WTC11 (cell line): ENCODE results near the gene ZNF225. TPM values are rescaled to one million over a fixed set of nuclear protein-coding genes. Genes with fewer than 3 reads are reported as not detected.
A peak's percentile ranks its signal among the peaks of the same experiment; 100 is the strongest.

Experiments
- ATAC-seq: fragments of 200-7000 bp; cut with Tn5 transposase; 2 replicates; pipeline ENCODE4 v1.10.0; 2021; ENCODE audit warnings: mild to moderate bottlenecking, moderate library complexity
- CTCF ChIA-PET: fragments of 300-600 bp; sonication (Branson Sonifier 250); formaldehyde crosslinking; loops from one replicate; lab custom pipeline; 2021; ENCODE audit warnings: antibody characterized with exemption; lab: Charles Lee
- POLR2A ChIA-PET: fragments of 350-600 bp; sonication (Branson Sonifier 250); formaldehyde crosslinking; loops from one replicate; lab custom pipeline; 2021; ENCODE audit warnings: antibody characterized with exemption; lab: Charles Lee
- DNase-seq: peaks from one replicate; pipeline ENCODE4 v3.0.0; 2021; ENCODE audit warnings: low spot score
- H3K27ac Mint-ChIP-seq: 2 replicates; pipeline ENCODE4 v1.8.0; 2021; ENCODE audit warnings: mixed read lengths
- H3K27me3 Mint-ChIP-seq: 2 replicates; pipeline ENCODE4 v1.8.0; 2021; ENCODE audit warnings: low read depth, mild to moderate bottlenecking, moderate library complexity, mixed read lengths
- H3K36me3 Mint-ChIP-seq: 2 replicates; pipeline ENCODE4 v1.8.0; 2021; ENCODE audit warnings: mixed read lengths
- H3K4me1 Mint-ChIP-seq: 2 replicates; pipeline ENCODE4 v1.8.0; 2022; ENCODE audit warnings: mixed read lengths
- H3K4me3 Mint-ChIP-seq: 2 replicates; pipeline ENCODE4 v1.8.0; 2021; ENCODE audit warnings: mild to moderate bottlenecking, moderate library complexity, mixed read lengths
- H3K9me3 Mint-ChIP-seq: 2 replicates; pipeline ENCODE4 v1.8.0; 2021; ENCODE audit warnings: mixed read lengths
- CBFB ChIP-seq: sonication (generic); formaldehyde crosslinking; IDR thresholded peaks from 2 replicates; pipeline ENCODE4 v1.8.1; 2022; ENCODE audit warnings: mild to moderate bottlenecking, low read depth, missing genetic modification reagents
- ELF4 ChIP-seq: sonication (generic); formaldehyde crosslinking; IDR thresholded peaks from 2 replicates; pipeline ENCODE4 v1.8.1; 2022; ENCODE audit warnings: low read depth, mild to moderate bottlenecking, moderate library complexity, missing genetic modification reagents
- GRHL2 ChIP-seq: fragments of 250-450 bp; sonication (Bioruptor Pico); IDR thresholded peaks from 2 replicates; pipeline ENCODE4 v1.8.0; 2022; ENCODE audit warnings: mild to moderate bottlenecking, moderate library complexity; ENCODE audit not compliant: insufficient replicate concordance, severe bottlenecking
- HMGA2 ChIP-seq: fragments of 250-450 bp; sonication (Bioruptor Pico); IDR thresholded peaks from 2 replicates; pipeline ENCODE4 v1.4.0; 2021; ENCODE audit warnings: mild to moderate bottlenecking, moderate library complexity
- JUN ChIP-seq: sonication (generic); formaldehyde crosslinking; IDR thresholded peaks from 2 replicates; pipeline ENCODE4 v1.8.0; 2023; ENCODE audit warnings: mild to moderate bottlenecking, missing genetic modification reagents
- NFE2L1 ChIP-seq: sonication (generic); formaldehyde crosslinking; IDR thresholded peaks from 2 replicates; pipeline ENCODE4 v1.8.1; 2023; ENCODE audit warnings: missing genetic modification reagents
- PRRX2 ChIP-seq: fragments of 250-450 bp; sonication (Bioruptor Pico); IDR thresholded peaks from 2 replicates; pipeline ENCODE4 v1.8.0; 2021; ENCODE audit warnings: mild to moderate bottlenecking
- SOX15 ChIP-seq: fragments of 250-450 bp; sonication (Bioruptor Pico); IDR thresholded peaks from 2 replicates; pipeline ENCODE4 v1.9.0; 2021; ENCODE audit warnings: mild to moderate bottlenecking
- TEAD1 ChIP-seq: sonication (generic); formaldehyde crosslinking; IDR thresholded peaks from 2 replicates; pipeline ENCODE4 v1.8.0; 2022; ENCODE audit warnings: mild to moderate bottlenecking, missing genetic modification reagents
- ZNF219 ChIP-seq: sonication (generic); formaldehyde crosslinking; IDR thresholded peaks from 2 replicates; pipeline ENCODE4 v1.8.0; 2023; ENCODE audit warnings: missing genetic modification reagents, mild to moderate bottlenecking, borderline replicate concordance
- ZNF671 ChIP-seq: fragments of 250-450 bp; sonication (Bioruptor Pico); IDR thresholded peaks from 2 replicates; pipeline ENCODE4 v1.8.0; 2021; ENCODE audit warnings: mild to moderate bottlenecking
- total RNA-seq: library from RNA; stranded (reverse); gene quantifications from 3 replicates; pipeline ENCODE4 v1.2.3, GENCODE V29; 2021
- TF ChIP-seq, protein P1 (sequence below): sonication (generic); formaldehyde crosslinking; IDR thresholded peaks from 2 replicates; pipeline ENCODE4 v1.8.1; 2023; ENCODE audit warnings: mild to moderate bottlenecking, missing genetic modification reagents, moderate library complexity
- TF ChIP-seq, protein P2 (sequence below): sonication (generic); formaldehyde crosslinking; IDR thresholded peaks from 2 replicates; pipeline ENCODE4 v1.8.0; 2022; ENCODE audit warnings: mild to moderate bottlenecking, missing genetic modification reagents
- TF ChIP-seq, protein P3 (sequence below): sonication (generic); formaldehyde crosslinking; IDR thresholded peaks from 2 replicates; pipeline ENCODE4 v1.8.0; 2022; ENCODE audit warnings: mild to moderate bottlenecking, missing genetic modification reagents
- TF ChIP-seq, protein P4 (sequence below): sonication (generic); formaldehyde crosslinking; IDR thresholded peaks from 2 replicates; pipeline ENCODE4 v1.8.0; 2022; ENCODE audit warnings: mild to moderate bottlenecking, missing genetic modification reagents
- TF ChIP-seq, protein P5 (sequence below): sonication (generic); formaldehyde crosslinking; IDR thresholded peaks from 2 replicates; pipeline ENCODE4 v1.8.1; 2023; ENCODE audit warnings: mild to moderate bottlenecking, moderate library complexity, missing genetic modification reagents

The ZNF225 gene
- total RNA-seq, 1 experiment from 2014 or later: 3.9 TPM

DNA sequence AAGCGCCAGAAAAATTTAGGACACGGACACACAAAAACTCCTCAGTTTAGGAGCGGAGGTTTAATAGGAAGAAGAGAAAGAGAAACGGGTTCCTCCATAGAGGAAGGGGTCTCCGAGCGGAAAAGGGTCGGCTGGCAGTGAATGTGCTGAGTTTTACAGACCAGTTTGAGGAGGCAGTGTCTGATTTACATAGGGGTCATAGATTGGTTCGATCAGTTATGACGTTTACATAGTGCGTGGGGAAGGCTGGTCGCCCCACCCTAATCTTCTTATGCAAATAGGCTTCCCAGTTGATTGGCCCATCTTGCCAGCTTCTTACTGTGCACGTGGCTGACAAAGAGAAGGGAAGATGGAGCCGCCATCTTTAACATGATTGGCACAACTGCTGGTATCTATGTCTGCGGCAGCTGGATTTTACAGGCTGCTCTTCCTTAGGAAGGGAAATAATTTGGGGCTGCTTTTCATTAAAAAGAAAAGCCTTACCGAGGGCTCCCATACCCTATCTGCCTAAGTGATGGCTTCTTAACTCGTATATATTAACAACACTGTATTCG is 1.2 kb upstream of the ZNF225 start:
- Mint-ChIP-seq H3K27ac (peak overlapping the region; percentile 96), H3K9me3 (peaks cover 47% of the 10 kb centered on the region), H3K36me3 (peaks cover 51% of the 10 kb centered on the region), H3K4me3 (peak overlapping the region; percentile 98), H3K4me1 (peaks cover 9% of the 10 kb centered on the region), H3K27me3 (peaks cover 6% of the 10 kb centered on the region; the same call in 1 of the 2 replicates)
- ChIA-PET POLR2A (interaction anchor here (0.8 to 1.3 kb wide), 4 partner anchors 17 to 285 kb away, joined by 3 to 5 read pairs (median 3); partner anchors contain the start of genes ZNF224, ZNF226 and ZNF283), CTCF (interaction anchor here (0.5 to 1.5 kb wide), 2 partner anchors 19 to 103 kb away, joined by 3 read pairs; no protein-coding TSS in a partner anchor)
- ATAC-seq (peak; percentile 62), DNase-seq (peak; percentile 57)
- TF ChIP-seq, protein P1, sequence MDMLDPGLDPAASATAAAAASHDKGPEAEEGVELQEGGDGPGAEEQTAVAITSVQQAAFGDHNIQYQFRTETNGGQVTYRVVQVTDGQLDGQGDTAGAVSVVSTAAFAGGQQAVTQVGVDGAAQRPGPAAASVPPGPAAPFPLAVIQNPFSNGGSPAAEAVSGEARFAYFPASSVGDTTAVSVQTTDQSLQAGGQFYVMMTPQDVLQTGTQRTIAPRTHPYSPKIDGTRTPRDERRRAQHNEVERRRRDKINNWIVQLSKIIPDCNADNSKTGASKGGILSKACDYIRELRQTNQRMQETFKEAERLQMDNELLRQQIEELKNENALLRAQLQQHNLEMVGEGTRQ (CRISPR knock-in tag): peak; percentile 20; the same call in 1 of the 2 replicates
- TF ChIP-seq, protein P2, sequence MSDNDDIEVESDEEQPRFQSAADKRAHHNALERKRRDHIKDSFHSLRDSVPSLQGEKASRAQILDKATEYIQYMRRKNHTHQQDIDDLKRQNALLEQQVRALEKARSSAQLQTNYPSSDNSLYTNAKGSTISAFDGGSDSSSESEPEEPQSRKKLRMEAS (CRISPR knock-in tag): peak; percentile 74; the same call in 1 of the 2 replicates
- no peak for TF ChIP-seq SOX15 (CRISPR knock-in tag)
- TF ChIP-seq HMGA2 (CRISPR knock-in tag): no peak
- no peak for TF ChIP-seq CBFB
- TF ChIP-seq, protein P3, sequence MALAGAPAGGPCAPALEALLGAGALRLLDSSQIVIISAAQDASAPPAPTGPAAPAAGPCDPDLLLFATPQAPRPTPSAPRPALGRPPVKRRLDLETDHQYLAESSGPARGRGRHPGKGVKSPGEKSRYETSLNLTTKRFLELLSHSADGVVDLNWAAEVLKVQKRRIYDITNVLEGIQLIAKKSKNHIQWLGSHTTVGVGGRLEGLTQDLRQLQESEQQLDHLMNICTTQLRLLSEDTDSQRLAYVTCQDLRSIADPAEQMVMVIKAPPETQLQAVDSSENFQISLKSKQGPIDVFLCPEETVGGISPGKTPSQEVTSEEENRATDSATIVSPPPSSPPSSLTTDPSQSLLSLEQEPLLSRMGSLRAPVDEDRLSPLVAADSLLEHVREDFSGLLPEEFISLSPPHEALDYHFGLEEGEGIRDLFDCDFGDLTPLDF: no peak
- TF ChIP-seq, protein P4, sequence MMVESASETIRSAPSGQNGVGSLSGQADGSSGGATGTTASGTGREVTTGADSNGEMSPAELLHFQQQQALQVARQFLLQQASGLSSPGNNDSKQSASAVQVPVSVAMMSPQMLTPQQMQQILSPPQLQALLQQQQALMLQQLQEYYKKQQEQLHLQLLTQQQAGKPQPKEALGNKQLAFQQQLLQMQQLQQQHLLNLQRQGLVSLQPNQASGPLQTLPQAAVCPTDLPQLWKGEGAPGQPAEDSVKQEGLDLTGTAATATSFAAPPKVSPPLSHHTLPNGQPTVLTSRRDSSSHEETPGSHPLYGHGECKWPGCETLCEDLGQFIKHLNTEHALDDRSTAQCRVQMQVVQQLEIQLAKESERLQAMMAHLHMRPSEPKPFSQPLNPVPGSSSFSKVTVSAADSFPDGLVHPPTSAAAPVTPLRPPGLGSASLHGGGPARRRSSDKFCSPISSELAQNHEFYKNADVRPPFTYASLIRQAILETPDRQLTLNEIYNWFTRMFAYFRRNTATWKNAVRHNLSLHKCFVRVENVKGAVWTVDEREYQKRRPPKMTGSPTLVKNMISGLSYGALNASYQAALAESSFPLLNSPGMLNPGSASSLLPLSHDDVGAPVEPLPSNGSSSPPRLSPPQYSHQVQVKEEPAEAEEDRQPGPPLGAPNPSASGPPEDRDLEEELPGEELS (CRISPR knock-in tag): no peak
- TF ChIP-seq TEAD1: no peak
- no peak for TF ChIP-seq ELF4 (CRISPR knock-in tag)

DNA sequence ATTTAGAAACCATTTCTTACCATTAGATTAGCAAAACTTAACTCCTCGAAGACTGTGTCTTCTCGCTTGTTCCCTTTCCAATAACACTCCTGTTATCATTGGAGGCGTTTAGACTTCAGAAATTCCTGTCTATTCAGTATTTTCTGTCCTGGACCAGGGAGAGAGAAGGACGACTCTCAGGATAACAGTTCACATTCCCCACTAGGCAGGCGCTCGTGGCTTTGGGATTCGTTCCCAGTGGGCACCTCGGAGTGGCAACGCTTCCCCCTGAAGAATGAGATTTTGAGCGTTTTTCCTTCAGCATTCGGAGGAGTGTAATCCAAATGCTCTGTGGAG is 429 bp upstream of the ZNF225 start:
- Mint-ChIP-seq H3K4me1 (peaks cover 9% of the 10 kb centered on the region), H3K4me3 (peak overlapping the region; percentile 98), H3K36me3 (peaks cover 43% of the 10 kb centered on the region), H3K27me3 (no peaks in the 10 kb centered on the region), H3K9me3 (peaks cover 39% of the 10 kb centered on the region), H3K27ac (peak overlapping the region; percentile 93)
- no peak for DNase-seq
- TF ChIP-seq JUN (CRISPR knock-in tag) (no peak), ZNF219 (CRISPR knock-in tag) (no peak), TEAD1 (no peak), GRHL2 (CRISPR knock-in tag) (no peak), ZNF671 (no peak), HMGA2 (CRISPR knock-in tag) (no peak), PRRX2 (CRISPR knock-in tag) (no peak), NFE2L1 (no peak)
- TF ChIP-seq, protein P2 (CRISPR knock-in tag): no peak
- TF ChIP-seq, protein P5, sequence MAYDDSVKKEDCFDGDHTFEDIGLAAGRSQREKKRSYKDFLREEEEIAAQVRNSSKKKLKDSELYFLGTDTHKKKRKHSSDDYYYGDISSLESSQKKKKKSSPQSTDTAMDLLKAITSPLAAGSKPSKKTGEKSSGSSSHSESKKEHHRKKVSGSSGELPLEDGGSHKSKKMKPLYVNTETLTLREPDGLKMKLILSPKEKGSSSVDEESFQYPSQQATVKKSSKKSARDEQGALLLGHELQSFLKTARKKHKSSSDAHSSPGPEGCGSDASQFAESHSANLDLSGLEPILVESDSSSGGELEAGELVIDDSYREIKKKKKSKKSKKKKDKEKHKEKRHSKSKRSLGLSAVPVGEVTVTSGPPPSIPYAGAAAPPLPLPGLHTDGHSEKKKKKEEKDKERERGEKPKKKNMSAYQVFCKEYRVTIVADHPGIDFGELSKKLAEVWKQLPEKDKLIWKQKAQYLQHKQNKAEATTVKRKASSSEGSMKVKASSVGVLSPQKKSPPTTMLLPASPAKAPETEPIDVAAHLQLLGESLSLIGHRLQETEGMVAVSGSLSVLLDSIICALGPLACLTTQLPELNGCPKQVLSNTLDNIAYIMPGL (CRISPR knock-in tag): no peak
- ChIA-PET CTCF (no interaction called here), POLR2A (interaction anchor here (1.2 kb wide), 2 partner anchors 18 to 286 kb away, joined by 3 read pairs; partner anchors contain the start of gene ZNF283)
- ATAC-seq: no peak
